LNCaP clone FGC (cell line): ENCODE data around the gene ATP2B1.

Experiments used
- DNase-seq: peaks from one replicate; pipeline ENCODE4 v3.0.0-alpha.2; 2011; ENCODE audit warnings: low read depth
- H3K4me3 ChIP-seq: 2 replicates; pipeline ENCODE4 v1.5.1; 2011; ENCODE audit warnings: mild to moderate bottlenecking, low read depth, low read length, control low read depth
- CTCF ChIP-seq: IDR thresholded peaks from 2 replicates; pipeline ENCODE4 v1.5.1; 2012; ENCODE audit warnings: mild to moderate bottlenecking; ENCODE audit not compliant: control insufficient read depth, insufficient read depth; ENCODE audit errors: extremely low read depth

Gene ATP2B1

GRCh38 chr12:89575374-89575773 is 133.3 kb downstream of the ATP2B1 start:
- no peak for DNase-seq
- no peak for TF ChIP-seq CTCF
- H3K4me3 ChIP-seq: no peak overlapping the region

- TF ChIP-seq CTCF: no peak
- no peak overlapping the region for H3K4me3 ChIP-seq
- no peak for DNase-seq
These were observed 133.9 kb downstream of the ATP2B1 start for GRCh38 chr12:89574736-89575208.

- no peak for DNase-seq
- no peak for TF ChIP-seq CTCF
These were observed 135.4 kb downstream of the ATP2B1 start for GRCh38 chr12:89573051-89573810.

GRCh38 chr12:89571491-89572195 is 137.0 kb downstream of the ATP2B1 start:
- H3K4me3 ChIP-seq: no peak overlapping the region
- TF ChIP-seq CTCF: no peak
- no peak for DNase-seq

More at GRCh38 chr12:89573051-89573810, 135.4 kb downstream of the ATP2B1 start:
- H3K4me3 ChIP-seq: no peak overlapping the region

- TF ChIP-seq CTCF: no peak
- no peak for DNase-seq
- H3K4me3 ChIP-seq: no peak overlapping the region
These were observed 140.2 kb downstream of the ATP2B1 start for GRCh38 chr12:89568484-89568883.

GRCh38 chr12:89567691-89568239 is 140.9 kb downstream of the ATP2B1 start:
- no peak for DNase-seq
- TF ChIP-seq CTCF: no peak
- H3K4me3 ChIP-seq: no peak overlapping the region
